ENCODE measurements around the gene EFNA5. TPM values are rescaled to one million over a fixed set of nuclear protein-coding genes. Genes with fewer than 3 reads are reported as not detected.
"Not testable (repeated sequence)": the region's sequence is repeated elsewhere in the genome, so short reads cannot be mapped to it uniquely, and the experiment has no call there.

The EFNA5 gene
- total RNA-seq, 1 donor from 2014 or later = 43.0 TPM

GRCh38 chr5:107361945-107362344 lies 308.8 kb downstream of the EFNA5 start:
- DNase-seq (ENCODE audit: low read depth, low spot score) = no peak
- peaks cover 7% of the 10 kb centered on the region for H3K4me1 Mint-ChIP-seq
- no peak for TF ChIP-seq CTCF (conservative IDR thresholded peaks at IDR 0.05)
- peaks cover 6% of the 10 kb centered on the region for H3K9me3 Mint-ChIP-seq
- H3K4me3 Mint-ChIP-seq = no peak overlapping the region
- H3K36me3 Mint-ChIP-seq (ENCODE audit: low read depth) = no peaks in the 10 kb centered on the region
- H3K27me3 Mint-ChIP-seq (ENCODE audit: low read depth) = no peaks in the 10 kb centered on the region
- H3K27ac Mint-ChIP-seq (ENCODE audit: unreplicated experiment) = no peak overlapping the region

- DNase-seq (ENCODE audit: low read depth, low spot score) = no peak
- H3K27me3 Mint-ChIP-seq (ENCODE audit: low read depth) = no peaks in the 10 kb centered on the region
- TF ChIP-seq CTCF (conservative IDR thresholded peaks at IDR 0.05) = no peak
- no peak overlapping the region for H3K4me3 Mint-ChIP-seq
- peaks cover 7% of the 10 kb centered on the region for H3K4me1 Mint-ChIP-seq
- peaks cover 6% of the 10 kb centered on the region for H3K9me3 Mint-ChIP-seq
- H3K36me3 Mint-ChIP-seq (ENCODE audit: low read depth) = no peaks in the 10 kb centered on the region
- no peak overlapping the region for H3K27ac Mint-ChIP-seq (ENCODE audit: unreplicated experiment)
Observed at GRCh38 chr5:107359916-107360234, 310.9 kb downstream of the EFNA5 start.

GRCh38 chr5:107359033-107359915 lies 311.5 kb downstream of the EFNA5 start:
- no peak for DNase-seq (ENCODE audit: low read depth, low spot score)
- no peak for TF ChIP-seq CTCF (conservative IDR thresholded peaks at IDR 0.05)
- Mint-ChIP-seq H3K9me3 (peaks cover 4% of the 10 kb centered on the region), H3K36me3 (ENCODE audit: low read depth) (no peaks in the 10 kb centered on the region), H3K4me1 (peaks cover 7% of the 10 kb centered on the region), H3K27ac (ENCODE audit: unreplicated experiment) (no peak overlapping the region), H3K27me3 (ENCODE audit: low read depth) (no peaks in the 10 kb centered on the region), H3K4me3 (no peak overlapping the region)

- peaks cover 7% of the 10 kb centered on the region for H3K4me1 Mint-ChIP-seq
- H3K27ac Mint-ChIP-seq (ENCODE audit: unreplicated experiment) = no peak overlapping the region
- H3K27me3 Mint-ChIP-seq (ENCODE audit: low read depth) = no peaks in the 10 kb centered on the region
- TF ChIP-seq CTCF (conservative IDR thresholded peaks at IDR 0.05) = no peak
- H3K4me3 Mint-ChIP-seq = no peak overlapping the region
- DNase-seq (ENCODE audit: low read depth, low spot score) = no peak
- H3K36me3 Mint-ChIP-seq (ENCODE audit: low read depth) = no peaks in the 10 kb centered on the region
- H3K9me3 Mint-ChIP-seq = no peaks in the 10 kb centered on the region
Observed at GRCh38 chr5:107356891-107357290, 313.8 kb downstream of the EFNA5 start.

GRCh38 chr5:107352576-107352975 lies 318.2 kb downstream of the EFNA5 start:
- no peak for DNase-seq (ENCODE audit: low read depth, low spot score)
- TF ChIP-seq CTCF (conservative IDR thresholded peaks at IDR 0.05) = no peak
- Mint-ChIP-seq H3K36me3 (ENCODE audit: low read depth) (peaks cover 6% of the 10 kb centered on the region), H3K4me3 (no peak overlapping the region), H3K4me1 (no peaks in the 10 kb centered on the region), H3K27ac (ENCODE audit: unreplicated experiment) (no peak overlapping the region), H3K9me3 (peaks cover 5% of the 10 kb centered on the region), H3K27me3 (ENCODE audit: low read depth) (no peaks in the 10 kb centered on the region)

GRCh38 chr5:107346580-107346979 lies 324.2 kb downstream of the EFNA5 start:
- H3K4me1 Mint-ChIP-seq; H3K27me3 Mint-ChIP-seq (ENCODE audit: low read depth); H3K4me3 Mint-ChIP-seq; DNase-seq (ENCODE audit: low read depth, low spot score); H3K27ac Mint-ChIP-seq (ENCODE audit: unreplicated experiment): not testable (repeated sequence)
- Mint-ChIP-seq H3K36me3 (ENCODE audit: low read depth) (peaks cover 29% of the 10 kb centered on the region), H3K9me3 (peaks cover 26% of the 10 kb centered on the region)
